Smooth muscle cell (in vitro differentiated cells): ENCODE results near the gene DUS1L. TPM values are rescaled to one million over a fixed set of nuclear protein-coding genes. Genes with fewer than 3 reads are reported as not detected.

ENCODE experiments used
- DNase-seq: peaks from one replicate; lab custom pipeline; 2025; ENCODE audit not compliant: unreplicated experiment; lab: John Stamatoyannopoulos, UW
- H2AFZ ChIP-seq: fragments of 200-600 bp; sonication (generic); 2 replicates; pipeline ENCODE4 v1.6.0; 2016; ENCODE audit warnings: antibody characterized with exemption, low read depth, mild to moderate bottlenecking
- H3F3A ChIP-seq: fragments of 200-600 bp; sonication (generic); 2 replicates; pipeline ENCODE4 v1.6.0; 2017; ENCODE audit warnings: antibody characterized with exemption, low read depth
- H3K27ac ChIP-seq: fragments of 200-600 bp; sonication (generic); 2 replicates; pipeline ENCODE4 v1.5.1; 2016; ENCODE audit warnings: low read depth, mild to moderate bottlenecking
- H3K27me3 ChIP-seq: fragments of 200-600 bp; sonication (generic); 2 replicates; pipeline ENCODE4 v1.6.1; 2016; ENCODE audit warnings: low read depth, mild to moderate bottlenecking
- H3K36me3 ChIP-seq: fragments of 200-600 bp; sonication (generic); 2 replicates; pipeline ENCODE4 v1.5.1; 2016; ENCODE audit warnings: low read depth
- H3K4me1 ChIP-seq: fragments of 200-600 bp; sonication (generic); 2 replicates; pipeline ENCODE4 v1.5.1; 2016; ENCODE audit warnings: low read depth
- H3K4me2 ChIP-seq: fragments of 200-600 bp; sonication (generic); 2 replicates; pipeline ENCODE4 v1.6.0; 2016; ENCODE audit warnings: mild to moderate bottlenecking
- H3K4me3 ChIP-seq: fragments of 200-600 bp; sonication (generic); 2 replicates; pipeline ENCODE4 v1.5.1; 2016; ENCODE audit warnings: mild to moderate bottlenecking
- H3K79me2 ChIP-seq: fragments of 200-600 bp; sonication (generic); 2 replicates; pipeline ENCODE4 v1.6.0; 2016; ENCODE audit warnings: low read depth, mild to moderate bottlenecking
- H3K9ac ChIP-seq: fragments of 200-600 bp; sonication (generic); 2 replicates; pipeline ENCODE4 v1.6.0; 2016; ENCODE audit warnings: low read depth
- H3K9me3 ChIP-seq: fragments of 200-600 bp; sonication (generic); replicated peaks from 2 replicates; pipeline ENCODE4 v1.5.1; 2016; ENCODE audit warnings: low read depth
- H4K20me1 ChIP-seq: fragments of 200-600 bp; sonication (generic); 2 replicates; pipeline ENCODE4 v1.6.0; 2016; ENCODE audit warnings: low read depth
- WGBS: methylation state at CpG from one replicate; pipeline ENCODE4 v1.1.7; 2016; ENCODE audit warnings: low lambda C conversion rate; 5-methylcytosine and 5-hydroxymethylcytosine counted together
- polyA plus RNA-seq: library from polyadenylated mRNA; unstranded; fragments of >200 nt; fragmentation: Nextera tagmentation; extraction: Ambion mirVana; gene quantifications from 2 replicates; pipeline ENCODE4 v1.2.1, GENCODE V29; 2016
- total RNA-seq: library from RNA; depleted of rRNA; stranded (reverse); fragments of >200 nt; gene quantifications from 2 replicates; pipeline ENCODE4 v1.2.3, GENCODE V29; 2014
- TF ChIP-seq, protein P1 (sequence below): fragments of 200-600 bp; sonication (generic); IDR thresholded peaks from 2 replicates; pipeline ENCODE4 v1.5.1; 2017; ENCODE audit warnings: borderline replicate concordance, mild to moderate bottlenecking, antibody characterized with exemption; ENCODE audit not compliant: insufficient read depth, poor library complexity, severe bottlenecking

The DUS1L gene
- total and polyA plus RNA-seq, 2 experiments from 2014 or later, result 49.4 to 125 TPM

DNA sequence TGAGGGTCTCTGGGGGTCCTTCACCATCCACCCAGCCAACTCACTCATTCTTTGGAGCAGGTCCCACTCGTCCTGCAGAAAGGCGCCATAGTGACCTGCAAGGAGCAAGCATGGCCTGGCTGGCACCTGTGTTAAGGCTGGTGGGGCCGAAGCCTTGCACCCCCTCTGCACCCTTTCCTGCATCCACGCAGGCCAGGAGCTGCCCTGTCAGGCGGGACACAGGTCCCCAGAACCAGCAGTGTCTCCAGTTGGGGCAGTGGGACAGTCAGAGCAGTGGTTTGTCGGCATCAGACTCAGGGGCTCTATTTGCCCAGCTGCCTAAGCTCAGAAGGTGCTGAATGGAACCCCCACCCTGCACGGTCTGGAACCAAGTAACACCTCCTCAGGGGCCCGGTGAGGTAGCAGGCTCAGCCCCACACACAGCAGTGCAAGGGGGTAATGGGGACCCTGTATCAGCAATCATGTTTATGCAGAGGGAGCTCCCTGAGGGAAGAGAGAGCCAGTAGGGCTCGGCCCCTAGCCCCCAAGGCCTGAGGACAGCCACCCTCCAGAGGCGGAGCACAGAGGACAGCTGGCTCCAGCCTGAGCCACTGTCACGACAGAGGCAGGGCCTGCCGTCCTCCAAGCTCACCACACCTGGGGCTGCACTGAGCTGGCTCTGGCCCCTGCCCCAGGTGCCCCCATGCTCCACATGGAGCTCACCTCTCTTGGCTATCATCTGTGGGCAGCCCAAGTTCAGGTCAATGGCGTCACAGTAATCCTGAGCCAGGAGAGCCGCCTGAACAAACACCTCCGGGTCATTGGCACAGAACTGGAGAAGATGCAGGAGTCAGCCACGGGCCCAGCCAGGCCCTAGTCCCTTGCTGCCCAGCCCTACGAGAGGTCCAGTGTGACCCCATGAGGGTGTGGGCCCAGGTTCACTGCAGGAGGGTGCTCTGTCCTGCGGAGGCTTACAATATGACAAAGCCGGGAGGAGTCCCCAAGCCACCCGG is 1.9 kb downstream of the DUS1L start:
- H3K27me3 ChIP-seq, result no peaks in the 10 kb centered on the region
- H3K9ac ChIP-seq, result no peak overlapping the region
- no peak overlapping the region for H2AFZ ChIP-seq
- peak overlapping the region; percentile 96 for H3K4me2 ChIP-seq
- WGBS, result 94% methylated on average over 20 of the region's 20 CpGs
- no peaks in the 10 kb centered on the region for H3K9me3 ChIP-seq
- DNase-seq, result no peak
- TF ChIP-seq, protein P1, sequence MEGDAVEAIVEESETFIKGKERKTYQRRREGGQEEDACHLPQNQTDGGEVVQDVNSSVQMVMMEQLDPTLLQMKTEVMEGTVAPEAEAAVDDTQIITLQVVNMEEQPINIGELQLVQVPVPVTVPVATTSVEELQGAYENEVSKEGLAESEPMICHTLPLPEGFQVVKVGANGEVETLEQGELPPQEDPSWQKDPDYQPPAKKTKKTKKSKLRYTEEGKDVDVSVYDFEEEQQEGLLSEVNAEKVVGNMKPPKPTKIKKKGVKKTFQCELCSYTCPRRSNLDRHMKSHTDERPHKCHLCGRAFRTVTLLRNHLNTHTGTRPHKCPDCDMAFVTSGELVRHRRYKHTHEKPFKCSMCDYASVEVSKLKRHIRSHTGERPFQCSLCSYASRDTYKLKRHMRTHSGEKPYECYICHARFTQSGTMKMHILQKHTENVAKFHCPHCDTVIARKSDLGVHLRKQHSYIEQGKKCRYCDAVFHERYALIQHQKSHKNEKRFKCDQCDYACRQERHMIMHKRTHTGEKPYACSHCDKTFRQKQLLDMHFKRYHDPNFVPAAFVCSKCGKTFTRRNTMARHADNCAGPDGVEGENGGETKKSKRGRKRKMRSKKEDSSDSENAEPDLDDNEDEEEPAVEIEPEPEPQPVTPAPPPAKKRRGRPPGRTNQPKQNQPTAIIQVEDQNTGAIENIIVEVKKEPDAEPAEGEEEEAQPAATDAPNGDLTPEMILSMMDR, result no peak
- no peak overlapping the region for H3K27ac ChIP-seq
- H3F3A ChIP-seq, result no peaks in the 10 kb centered on the region
- peaks cover 6% of the 10 kb centered on the region for H3K4me1 ChIP-seq
- H4K20me1 ChIP-seq, result no peaks in the 10 kb centered on the region
- H3K79me2 ChIP-seq, result peaks cover 5% of the 10 kb centered on the region
- no peak overlapping the region for H3K4me3 ChIP-seq
- H3K36me3 ChIP-seq, result no peaks in the 10 kb centered on the region

DNA sequence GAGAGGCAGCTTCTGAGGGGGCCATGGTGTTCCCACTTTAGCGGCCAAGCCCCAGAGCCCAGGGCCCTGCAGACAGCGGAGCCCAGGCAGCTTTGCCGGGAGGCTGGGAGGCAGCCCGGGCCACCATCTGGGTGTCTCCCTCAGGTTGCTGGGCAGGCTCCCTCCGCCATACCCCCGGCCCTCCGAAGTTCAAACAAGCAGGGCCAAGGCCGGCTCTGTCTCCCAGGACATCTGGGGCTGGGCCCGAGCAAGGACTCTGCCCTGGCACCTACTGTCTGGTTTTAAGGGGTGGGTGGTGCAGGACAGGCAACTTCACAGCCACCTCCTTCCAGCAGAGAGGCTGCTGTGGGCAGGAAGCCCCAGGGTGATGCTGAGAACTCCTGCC is 2.6 kb downstream of the DUS1L start:
- Histone ChIP-seq H3K79me2 (peaks cover 5% of the 10 kb centered on the region), H3F3A (no peaks in the 10 kb centered on the region), H3K27ac (no peak overlapping the region), H3K4me3 (no peak overlapping the region), H2AFZ (no peak overlapping the region), H3K27me3 (no peaks in the 10 kb centered on the region), H3K4me1 (peaks cover 6% of the 10 kb centered on the region), H3K36me3 (no peaks in the 10 kb centered on the region), H4K20me1 (no peaks in the 10 kb centered on the region), H3K9ac (no peak overlapping the region), H3K9me3 (no peaks in the 10 kb centered on the region), H3K4me2 (no peak overlapping the region)
- TF ChIP-seq, protein P1, result no peak
- WGBS, result 98% methylated on average over 9 of the region's 9 CpGs
- no peak for DNase-seq

DNA sequence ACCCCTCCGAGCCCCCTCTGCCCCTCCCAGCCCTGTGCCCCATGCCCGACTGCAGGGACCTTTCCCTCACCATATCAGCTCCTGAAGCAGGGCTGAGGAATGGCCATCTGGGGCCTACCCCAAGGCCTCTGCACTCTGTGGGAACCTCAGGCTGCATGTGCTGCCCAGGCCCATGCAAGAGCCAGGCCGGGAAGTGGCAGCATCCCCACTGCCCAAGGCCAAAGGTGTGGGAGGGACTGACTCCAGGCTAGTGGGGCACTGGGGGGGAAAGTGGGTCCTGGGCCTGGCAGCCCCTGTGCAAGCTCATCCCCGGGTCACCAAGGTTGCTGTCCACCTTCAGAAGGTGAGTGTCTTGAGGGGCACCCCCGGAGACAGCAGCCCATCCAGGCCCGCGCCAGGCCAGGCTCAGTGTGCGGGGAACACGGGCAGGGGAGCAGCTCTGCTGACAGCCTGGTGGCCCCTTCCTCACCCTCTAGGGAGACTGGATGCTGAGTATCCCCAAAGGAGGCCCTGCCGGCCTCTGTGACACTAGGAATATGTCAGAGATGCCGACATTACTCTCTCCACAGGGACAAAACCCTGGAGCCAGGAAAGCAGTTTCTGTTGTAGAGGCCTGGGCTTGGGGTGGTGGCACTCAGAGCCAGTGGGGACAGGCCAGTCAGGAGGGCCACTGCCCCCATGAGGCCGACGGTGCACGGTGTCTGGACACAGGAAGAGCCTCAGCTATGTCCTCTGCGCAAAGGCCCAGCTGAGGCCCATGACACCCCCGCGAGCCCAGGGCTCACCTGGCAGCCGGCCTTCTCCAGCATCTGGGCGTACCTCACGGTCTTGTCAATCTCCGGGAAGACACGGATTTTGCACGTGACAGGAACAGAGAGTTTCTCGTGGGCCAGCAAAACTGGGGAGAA is 3.3 kb downstream of the DUS1L start:
- Histone ChIP-seq H3F3A (no peaks in the 10 kb centered on the region), H2AFZ (no peak overlapping the region), H3K4me2 (no peak overlapping the region), H3K79me2 (peaks cover 5% of the 10 kb centered on the region), H3K27ac (no peak overlapping the region), H3K4me1 (peaks cover 6% of the 10 kb centered on the region), H4K20me1 (no peaks in the 10 kb centered on the region), H3K27me3 (no peaks in the 10 kb centered on the region), H3K36me3 (no peaks in the 10 kb centered on the region), H3K9me3 (no peaks in the 10 kb centered on the region), H3K4me3 (no peak overlapping the region), H3K9ac (no peak overlapping the region)
- TF ChIP-seq, protein P1, result no peak
- DNase-seq, result no peak
- 96% methylated on average over 23 of the region's 24 CpGs for WGBS
